Spleen (tissue), 11 donors: ENCODE data around the gene IGF1. TPM values are rescaled to one million over a fixed set of nuclear protein-coding genes. Genes with fewer than 3 reads are reported as not detected.
A peak's percentile ranks its signal among the peaks of the same experiment; 100 is the strongest.

Experiments
- DNase-seq: peaks from one replicate; pipeline ENCODE4 v3.0.0-alpha.2; 2020
- H3K27ac ChIP-seq, 8 donors: fragments of 200-600 bp; sonication (generic) in 7 of 8; 1 replicate in 4 of 8; 2 replicates in 4 of 8; pipeline versions ENCODE4 v1.5.0 to v1.8.0; 2016 to 2021; ENCODE audit warnings: inconsistent platforms in 4 of 8, mild to moderate bottlenecking in 4 of 8, moderate library complexity in 1 of 8
- H3K27me3 ChIP-seq, 7 donors: fragments of 200-600 bp; sonication (generic) in 6 of 7; replicated peaks in 1 of 7; 1 replicate in 4 of 7; 2 replicates in 3 of 7; pipeline versions ENCODE4 v1.5.0 to v1.8.0; 2016 to 2021; ENCODE audit warnings: inconsistent platforms in 3 of 7, mild to moderate bottlenecking in 1 of 7
- H3K36me3 ChIP-seq, 6 donors: fragments of 200-600 bp; sonication (generic) in 5 of 6; 1 replicate in 4 of 6; 2 replicates in 2 of 6; pipeline versions ENCODE4 v1.5.0 to v1.8.0; 2016 to 2021; ENCODE audit warnings: inconsistent platforms in 2 of 6
- H3K4me1 ChIP-seq, 6 donors: fragments of 200-600 bp; sonication (generic) in 5 of 6; 1 replicate in 3 of 6; 2 replicates in 3 of 6; pipeline versions ENCODE4 v1.5.0 to v1.8.0; 2016 to 2021; ENCODE audit warnings: inconsistent platforms in 3 of 6
- H3K4me3 ChIP-seq, 8 donors: fragments of 200-600 bp; sonication (generic) in 7 of 8; 1 replicate in 4 of 8; 2 replicates in 4 of 8; pipeline versions ENCODE4 v1.5.0 to v1.8.0; 2016 to 2021; ENCODE audit warnings: inconsistent platforms in 4 of 8, mild to moderate bottlenecking in 4 of 8, moderate library complexity in 2 of 8
- H3K9me3 ChIP-seq, 8 donors: fragments of 200-600 bp; sonication (generic) in 7 of 8; 1 replicate in 4 of 8; 2 replicates in 4 of 8; pipeline versions ENCODE4 v1.5.0 to v1.8.0; 2016 to 2021; ENCODE audit warnings: inconsistent platforms in 4 of 8
- CTCF ChIP-seq, 11 experiments: fragments of 200-600 bp in 7 of 11; fragments of 450-650 bp in 4 of 11; sonication (generic) in 4 of 11; IDR thresholded peaks in 8 of 11; conservative IDR thresholded peaks in 3 of 11; 1 replicate in 7 of 11; 2 replicates in 4 of 11; pipeline versions ENCODE4 v1.4.0 to v1.8.0; 2016 to 2021; ENCODE audit warnings: antibody characterized with exemption in 11 of 11, inconsistent platforms in 4 of 11, mild to moderate bottlenecking in 1 of 11
- POLR2A ChIP-seq, 3 donors: fragments of 450-650 bp; IDR thresholded peaks; one replicate each; pipeline ENCODE4 v1.5.1; 2017; ENCODE audit warnings: antibody characterized with exemption in 3 of 3, mild to moderate bottlenecking in 1 of 3
- POLR2AphosphoS5 ChIP-seq, 3 donors: sonication (generic); formaldehyde crosslinking; IDR thresholded peaks; one replicate each; pipeline ENCODE4 v1.5.1; 2017; ENCODE audit warnings: antibody characterized with exemption in 3 of 3
- WGBS, 5 donors: extraction: QIAGEN DNeasy Blood & Tissue Kit in 3 of 5; methylation state at CpG; one replicate each; pipeline versions ENCODE4 v1.1.5 to v1.1.7; 2013 to 2018; 5-methylcytosine and 5-hydroxymethylcytosine counted together
- intact Hi-C: fragments of 100-400 bp; cut with DNase I; formaldehyde crosslinking; loops from one replicate; pipeline ENCODE4 v1.15.0; 2023; ENCODE audit warnings: low total_unique reads
- polyA plus RNA-seq, 3 donors: library from polyadenylated mRNA; stranded (reverse); fragments of 200-250 nt; gene quantifications; one replicate each; pipeline ENCODE4 v1.2.1, GENCODE V29; 2013
- total RNA-seq, 7 donors: library from RNA; depleted of rRNA in 3 of 7; stranded (reverse); fragments of >200 nt in 3 of 7; fragmentation: NEBNext Ultra II Directional in 4 of 7; extraction: Animal tissue kit (Norgen Biotek cat#: 25700) in 4 of 7; gene quantifications; one replicate each; pipeline versions ENCODE4 v1.1.0 to v1.2.1, GENCODE V29; 2016 to 2021
- donor health status: healthy with polysubstance abuse.
- donor health status: DM: no; HTN: no; CAD: no; lungs with moderate emphysema.
- donor health status: DM: no; HTN: no; CAD: no.
- donor health status: Bipolar disorder and iron deficiency.
- donor health status: healthy.
- donor health status: DM: no; HTN: no; CAD: no.
- donor health status: DM: yes; HTN: yes; CAD: no.

The IGF1 gene
- total and polyA plus RNA-seq, 10 donors, result 1.5 to 19.7 (median 11.3) TPM

- peaks cover 0 to 41% (median 16%) of the 10 kb centered on the region in 6 donors for H3K4me1 ChIP-seq
- WGBS, 5 donors, result 57 to 69% (median 60%) methylated on average over 5 of the region's 5 CpGs
- H3K4me3 ChIP-seq, result no peak overlapping the region
- DNase-seq, result no peak
- intact Hi-C loops, result no loop called here
- peaks cover 0 to 3% (median 0%) of the 10 kb centered on the region in 8 donors for H3K9me3 ChIP-seq
- H3K27ac ChIP-seq, result peak overlapping the region in 4 of 8 donors; percentile 13 to 74 (median 41)
- H3K27me3 ChIP-seq, result no peaks in the 10 kb centered on the region
- H3K36me3 ChIP-seq, result no peaks in the 10 kb centered on the region
- no peak for TF ChIP-seq CTCF (IDR thresholded peaks at IDR 0.05 in 8 of 11, conservative IDR thresholded peaks at IDR 0.05 in 3 of 11)
- TF ChIP-seq POLR2A (IDR thresholded peaks at IDR 0.05), result no peak
- TF ChIP-seq POLR2AphosphoS5 (IDR thresholded peaks at IDR 0.05), result no peak
These were observed 21.4 kb upstream of the IGF1 start for GRCh38 chr12:102501773-102502172.

GRCh38 chr12:102498471-102498870 is 18.1 kb upstream of the IGF1 start:
- WGBS, 5 donors, result 5 to 12% (median 9%) methylated on average over 1 of the region's 1 CpG
- no peak for DNase-seq
- intact Hi-C loops, result no loop called here

GRCh38 chr12:102497743-102498142 is 17.4 kb upstream of the IGF1 start:
- Histone ChIP-seq H3K9me3 (peaks cover 0 to 8% (median 3%) of the 10 kb centered on the region in 8 donors), H3K27ac (no peak overlapping the region), H3K4me1 (peaks cover 0 to 23% (median 5%) of the 10 kb centered on the region in 6 donors), H3K4me3 (no peak overlapping the region), H3K27me3 (no peaks in the 10 kb centered on the region), H3K36me3 (no peaks in the 10 kb centered on the region)
- TF ChIP-seq POLR2AphosphoS5 (IDR thresholded peaks at IDR 0.05) (no peak), POLR2A (IDR thresholded peaks at IDR 0.05) (no peak), CTCF (IDR thresholded peaks at IDR 0.05 in 8 of 11, conservative IDR thresholded peaks at IDR 0.05 in 3 of 11) (no peak)
- intact Hi-C loops, result no loop called here
- WGBS, 5 donors, result 68 to 79% (median 76%) methylated on average over 1 of the region's 1 CpG
- DNase-seq, result no peak

More at GRCh38 chr12:102498471-102498870, 18.1 kb upstream of the IGF1 start:
- H3K27ac ChIP-seq, result peak overlapping the region in 1 of 8 donors; percentile 8
- H3K4me3 ChIP-seq, result no peak overlapping the region
- H3K27me3 ChIP-seq, result no peaks in the 10 kb centered on the region
- peaks cover 0 to 30% (median 10%) of the 10 kb centered on the region in 6 donors for H3K4me1 ChIP-seq
- H3K9me3 ChIP-seq, result peaks cover 0 to 6% (median 3%) of the 10 kb centered on the region in 8 donors
- H3K36me3 ChIP-seq, result no peaks in the 10 kb centered on the region
- TF ChIP-seq CTCF (IDR thresholded peaks at IDR 0.05 in 8 of 11, conservative IDR thresholded peaks at IDR 0.05 in 3 of 11), result no peak
- TF ChIP-seq POLR2AphosphoS5 (IDR thresholded peaks at IDR 0.05), result no peak
- no peak for TF ChIP-seq POLR2A (IDR thresholded peaks at IDR 0.05)

- intact Hi-C loops, result no loop called here
These were observed 16.2 kb upstream of the IGF1 start for GRCh38 chr12:102496591-102496990.

More at GRCh38 chr12:102496591-102496990, 16.2 kb upstream of the IGF1 start:
- no peak for TF ChIP-seq CTCF (IDR thresholded peaks at IDR 0.05 in 8 of 11, conservative IDR thresholded peaks at IDR 0.05 in 3 of 11)
- TF ChIP-seq POLR2A (IDR thresholded peaks at IDR 0.05), result no peak
- TF ChIP-seq POLR2AphosphoS5 (IDR thresholded peaks at IDR 0.05), result no peak
- Histone ChIP-seq H3K27me3 (no peaks in the 10 kb centered on the region), H3K9me3 (peaks cover 0 to 11% (median 3%) of the 10 kb centered on the region in 8 donors), H3K4me3 (no peak overlapping the region), H3K36me3 (no peaks in the 10 kb centered on the region), H3K27ac (no peak overlapping the region), H3K4me1 (peaks cover 0 to 12% (median 2%) of the 10 kb centered on the region in 6 donors)
- WGBS, 5 donors, result 78 to 90% (median 82%) methylated on average over 6 of the region's 6 CpGs
- no peak for DNase-seq
